CD4-positive, alpha-beta T cell (primary cell): ENCODE data around the gene CACHD1. TPM values are rescaled to one million over a fixed set of nuclear protein-coding genes. Genes with fewer than 3 reads are reported as not detected.
A peak's percentile ranks its signal among the peaks of the same experiment; 100 is the strongest.

Source experiments
- ATAC-seq: fragments of 200-7000 bp; cut with Tn5 transposase; one replicate; pipeline ENCODE4 v1.10.0; 2022; ENCODE audit warnings: mild to moderate bottlenecking; ENCODE audit not compliant: poor library complexity
- CTCF ChIA-PET: fragments of 350-600 bp; sonication (Branson Sonifier 250); formaldehyde crosslinking; loops from one replicate; lab custom pipeline; 2021; ENCODE audit warnings: antibody characterized with exemption, inconsistent platforms; lab: Charles Lee
- POLR2A ChIA-PET: fragments of 350-600 bp; sonication (Branson Sonifier 250); formaldehyde crosslinking; loops from one replicate; lab custom pipeline; 2021; ENCODE audit warnings: antibody characterized with exemption, inconsistent platforms; lab: Charles Lee
- DNase-seq, 14 experiments: peaks; one replicate each; pipeline ENCODE4 v3.0.0-alpha.2; 2013 to 2020; ENCODE audit warnings: mixed read lengths in 2 of 14
- H3K27ac ChIP-seq, 2 donors: one replicate each; pipeline versions ENCODE4 v1.5.1 to v1.7.0; 2013; ENCODE audit warnings: low read length in 2 of 2, low read depth in 1 of 2, mild to moderate bottlenecking in 1 of 2
- H3K27me3 ChIP-seq, 2 experiments: 1 replicate in 1 of 2; 2 replicates in 1 of 2; pipeline versions ENCODE4 v1.6.1 to v1.7.0; 2013; ENCODE audit warnings: low read length in 2 of 2, control low read depth in 1 of 2, mild to moderate bottlenecking in 1 of 2, moderate library complexity in 1 of 2; ENCODE audit not compliant: insufficient read depth in 2 of 2, control insufficient read depth in 1 of 2
- H3K36me3 ChIP-seq: one replicate; pipeline ENCODE4 v1.6.1; 2013; ENCODE audit warnings: low read length, control low read depth; ENCODE audit not compliant: insufficient read depth
- H3K4me1 ChIP-seq: one replicate; pipeline ENCODE4 v1.6.1; 2013; ENCODE audit warnings: low read length, control low read depth; ENCODE audit not compliant: insufficient read depth
- H3K4me3 ChIP-seq: one replicate; pipeline ENCODE4 v1.5.1; 2013; ENCODE audit warnings: mild to moderate bottlenecking, low read length, moderate library complexity
- H3K9me3 ChIP-seq, 2 experiments: 1 replicate in 1 of 2; 2 replicates in 1 of 2; pipeline versions ENCODE4 v1.6.1 to v1.7.0; 2013; ENCODE audit warnings: low read length in 2 of 2, mild to moderate bottlenecking in 2 of 2, control low read depth in 1 of 2, moderate library complexity in 1 of 2; ENCODE audit not compliant: control insufficient read depth in 1 of 2, insufficient read depth in 1 of 2
- H3K27ac Mint-ChIP-seq: one replicate; pipeline ENCODE4 v1.8.0; 2020; ENCODE audit warnings: mixed read lengths
- H3K27me3 Mint-ChIP-seq: one replicate; pipeline ENCODE4 v1.8.0; 2021; ENCODE audit warnings: mixed read lengths
- H3K36me3 Mint-ChIP-seq: one replicate; pipeline ENCODE4 v1.8.0; 2021; ENCODE audit warnings: low read depth, mixed read lengths
- H3K4me1 Mint-ChIP-seq: one replicate; pipeline ENCODE4 v1.8.0; 2021; ENCODE audit warnings: low read depth, mixed read lengths
- H3K4me3 Mint-ChIP-seq: one replicate; pipeline ENCODE4 v1.8.0; 2020; ENCODE audit warnings: mild to moderate bottlenecking, mixed read lengths
- H3K9me3 Mint-ChIP-seq: one replicate; pipeline ENCODE4 v1.8.0; 2020; ENCODE audit warnings: mixed read lengths
- intact Hi-C, 2 experiments: fragments of 100-400 bp; cut with DNase I in 1 of 2; cut with micrococcal nuclease in 1 of 2; formaldehyde crosslinking; loops; one replicate each; pipeline versions ENCODE4 v1.15.1 to v1.9.0; 2023 to 2025; cut with DNase I, micrococcal nuclease
- total RNA-seq, 174 experiments: library from RNA in 2 of 174; stranded (reverse) in 2 of 174; gene quantifications; one replicate each; pipeline ENCODE4 v1.2.3 and lab custom pipeline; 2021 to 2026
- TF ChIP-seq, protein P1 (sequence below): fragments of 200-600 bp; IDR thresholded peaks from one replicate; pipeline ENCODE4 v1.8.0; 2022; ENCODE audit warnings: antibody characterized with exemption, mild to moderate bottlenecking

CACHD1 gene
- total RNA-seq, 2 experiments from 2014 or later = 6.2 to 7.1 TPM

DNA sequence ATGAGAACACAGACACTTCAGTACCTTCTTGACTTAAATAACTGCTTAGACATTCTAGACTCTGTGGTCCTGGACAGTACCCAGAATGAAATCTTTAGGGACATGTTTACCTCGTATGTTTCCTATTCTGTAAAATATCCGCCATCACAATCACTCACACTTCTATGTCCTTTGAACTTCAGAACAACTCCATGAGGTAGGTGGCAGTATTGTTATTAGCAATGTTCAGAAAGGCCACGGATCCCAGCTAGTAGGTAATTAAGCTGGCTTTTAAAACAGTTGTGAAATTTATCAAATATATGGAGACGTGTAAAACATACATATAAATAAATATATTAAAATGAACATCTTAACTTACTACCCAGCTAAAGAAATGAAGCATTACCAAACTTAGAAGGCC lies 83.4 kb downstream of the CACHD1 start:
- H3K9me3 Mint-ChIP-seq = no peaks in the 10 kb centered on the region
- H3K36me3 Mint-ChIP-seq = peaks cover 4% of the 10 kb centered on the region
- Histone ChIP-seq H3K27ac (no peak overlapping the region), H3K4me1 (peaks cover 3% of the 10 kb centered on the region), H3K9me3 (peaks cover 0 to 3% of the 10 kb centered on the region in 2 experiments), H3K4me3 (no peak overlapping the region), H3K27me3 (no peaks in the 10 kb centered on the region), H3K36me3 (no peaks in the 10 kb centered on the region)
- ATAC-seq = no peak
- DNase-seq = peak in 1 of 14 experiments; percentile 16
- H3K27ac Mint-ChIP-seq = peak overlapping the region; percentile 91
- intact Hi-C loops = loop anchor here (5.0 kb wide), 2 partner anchors 36 to 46 kb away; no protein-coding TSS in a partner anchor
- ChIA-PET CTCF (interaction anchor here (1.3 kb wide), 1 partner anchor 15 kb away, joined by 5 read pairs; no protein-coding TSS in a partner anchor), POLR2A (no interaction called here)
- no peaks in the 10 kb centered on the region for H3K27me3 Mint-ChIP-seq
- H3K4me3 Mint-ChIP-seq = no peak overlapping the region
- TF ChIP-seq, protein P1, sequence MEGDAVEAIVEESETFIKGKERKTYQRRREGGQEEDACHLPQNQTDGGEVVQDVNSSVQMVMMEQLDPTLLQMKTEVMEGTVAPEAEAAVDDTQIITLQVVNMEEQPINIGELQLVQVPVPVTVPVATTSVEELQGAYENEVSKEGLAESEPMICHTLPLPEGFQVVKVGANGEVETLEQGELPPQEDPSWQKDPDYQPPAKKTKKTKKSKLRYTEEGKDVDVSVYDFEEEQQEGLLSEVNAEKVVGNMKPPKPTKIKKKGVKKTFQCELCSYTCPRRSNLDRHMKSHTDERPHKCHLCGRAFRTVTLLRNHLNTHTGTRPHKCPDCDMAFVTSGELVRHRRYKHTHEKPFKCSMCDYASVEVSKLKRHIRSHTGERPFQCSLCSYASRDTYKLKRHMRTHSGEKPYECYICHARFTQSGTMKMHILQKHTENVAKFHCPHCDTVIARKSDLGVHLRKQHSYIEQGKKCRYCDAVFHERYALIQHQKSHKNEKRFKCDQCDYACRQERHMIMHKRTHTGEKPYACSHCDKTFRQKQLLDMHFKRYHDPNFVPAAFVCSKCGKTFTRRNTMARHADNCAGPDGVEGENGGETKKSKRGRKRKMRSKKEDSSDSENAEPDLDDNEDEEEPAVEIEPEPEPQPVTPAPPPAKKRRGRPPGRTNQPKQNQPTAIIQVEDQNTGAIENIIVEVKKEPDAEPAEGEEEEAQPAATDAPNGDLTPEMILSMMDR = peak; percentile 24
- peaks cover 58% of the 10 kb centered on the region for H3K4me1 Mint-ChIP-seq

DNA sequence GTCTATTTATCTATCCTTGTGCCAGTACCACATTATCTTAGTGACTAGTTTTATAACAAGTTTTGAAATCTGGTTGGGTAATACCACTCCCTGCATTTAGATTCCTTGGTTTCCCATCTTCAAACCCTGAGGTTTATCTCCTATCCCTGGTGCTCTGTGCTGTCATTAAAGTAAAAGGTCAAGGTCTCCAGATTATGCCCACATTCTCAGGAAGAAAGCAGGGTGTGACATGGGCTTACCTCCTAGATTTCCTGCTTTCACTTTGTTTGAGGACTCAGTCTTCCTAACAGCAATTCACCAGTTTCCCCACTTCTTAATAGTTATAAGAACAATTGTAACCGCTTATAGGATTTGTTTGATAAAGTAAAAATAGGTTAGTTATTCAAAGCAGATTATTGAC lies 86.0 kb downstream of the CACHD1 start:
- intact Hi-C loops = no loop called here
- POLR2A ChIA-PET = no interaction called here
- Histone ChIP-seq H3K4me3 (no peak overlapping the region), H3K27ac (no peak overlapping the region), H3K36me3 (no peaks in the 10 kb centered on the region), H3K9me3 (peaks cover 0 to 3% of the 10 kb centered on the region in 2 experiments), H3K4me1 (no peaks in the 10 kb centered on the region), H3K27me3 (no peaks in the 10 kb centered on the region)
- ATAC-seq (no peak), DNase-seq (no peak)
- H3K36me3 Mint-ChIP-seq = peaks cover 27% of the 10 kb centered on the region
- H3K4me1 Mint-ChIP-seq = peaks cover 31% of the 10 kb centered on the region
- CTCF ChIA-PET = no interaction called here
- TF ChIP-seq, protein P1 = no peak
- H3K9me3 Mint-ChIP-seq = no peaks in the 10 kb centered on the region
- H3K4me3 Mint-ChIP-seq = no peak overlapping the region
- no peak overlapping the region for H3K27ac Mint-ChIP-seq
- no peaks in the 10 kb centered on the region for H3K27me3 Mint-ChIP-seq

DNA sequence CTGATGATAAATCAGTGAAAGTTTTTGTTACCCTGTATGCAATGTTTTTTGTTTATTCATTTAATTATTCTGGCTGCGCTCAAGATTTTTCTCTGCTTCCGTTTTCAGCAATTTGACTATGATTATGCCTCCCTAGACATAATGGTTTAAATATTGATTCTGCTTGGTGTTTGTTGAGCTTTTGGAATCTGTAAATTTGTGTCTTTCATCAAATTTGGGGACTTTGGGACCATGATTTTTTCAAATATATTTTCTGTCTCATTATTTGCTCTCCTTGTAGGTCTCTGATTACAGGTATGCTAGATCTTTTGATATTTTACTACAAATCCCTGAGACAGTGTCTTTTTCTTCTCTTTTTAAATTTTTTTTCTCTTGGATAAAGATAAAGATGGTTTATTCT lies 92.1 kb downstream of the CACHD1 start:
- DNase-seq = no peak
- Mint-ChIP-seq H3K4me3 (no peak overlapping the region), H3K27me3 (no peaks in the 10 kb centered on the region), H3K4me1 (no peaks in the 10 kb centered on the region), H3K9me3 (peaks cover 5% of the 10 kb centered on the region), H3K27ac (no peak overlapping the region), H3K36me3 (peaks cover 27% of the 10 kb centered on the region)
- CTCF ChIA-PET = no interaction called here
- Histone ChIP-seq H3K4me1 (no peaks in the 10 kb centered on the region), H3K36me3 (no peaks in the 10 kb centered on the region), H3K27me3 (peaks cover 0 to 2% of the 10 kb centered on the region in 2 experiments), H3K27ac (no peak overlapping the region), H3K4me3 (no peak overlapping the region), H3K9me3 (no peaks in the 10 kb centered on the region)
- POLR2A ChIA-PET = no interaction called here
- TF ChIP-seq, protein P1 = no peak
- no peak for ATAC-seq
- intact Hi-C loops = no loop called here
